ENCODE data around the gene NUFIP2.
"Not testable (repeated sequence)": the region's sequence is repeated elsewhere in the genome, so short reads cannot be mapped to it uniquely, and the experiment has no call there.

Gene NUFIP2

DNA sequence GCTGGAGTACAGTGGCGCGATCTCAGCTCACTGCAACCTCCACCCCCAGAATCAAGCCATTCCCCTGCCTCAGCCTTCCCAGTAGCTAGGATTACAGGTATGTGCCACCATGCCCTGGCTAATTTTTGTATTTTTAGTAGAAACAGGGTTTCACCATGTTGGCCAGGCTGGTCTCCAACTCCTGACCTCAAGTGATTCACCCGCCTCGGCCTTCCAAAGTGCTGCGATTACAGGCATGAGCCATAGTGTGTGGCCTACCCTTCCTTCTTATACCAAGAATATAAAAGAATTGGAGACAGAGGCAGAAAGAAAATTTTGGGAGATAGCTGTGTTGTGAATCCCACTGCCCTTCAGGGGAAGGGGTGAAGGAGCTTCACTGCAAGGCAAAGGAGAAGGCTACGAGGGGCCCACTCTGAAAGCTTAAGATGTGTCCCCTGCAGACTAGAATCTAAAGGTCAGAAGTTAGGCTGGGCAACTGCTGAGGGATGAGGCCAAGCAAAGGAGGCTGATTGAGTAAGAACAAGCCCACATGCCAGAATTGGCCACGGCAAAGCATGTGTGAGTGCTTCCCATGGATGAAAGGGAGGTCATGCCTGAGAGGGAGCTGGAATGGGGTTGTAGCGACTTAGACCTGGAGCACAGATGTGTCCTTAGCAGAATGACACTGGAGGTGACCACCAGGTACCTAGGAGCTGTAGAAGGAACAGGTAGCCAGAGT is 55.7 kb downstream of the NUFIP2 start:
- DNase-seq (ENCODE audit: low read depth) = no peak

DNA sequence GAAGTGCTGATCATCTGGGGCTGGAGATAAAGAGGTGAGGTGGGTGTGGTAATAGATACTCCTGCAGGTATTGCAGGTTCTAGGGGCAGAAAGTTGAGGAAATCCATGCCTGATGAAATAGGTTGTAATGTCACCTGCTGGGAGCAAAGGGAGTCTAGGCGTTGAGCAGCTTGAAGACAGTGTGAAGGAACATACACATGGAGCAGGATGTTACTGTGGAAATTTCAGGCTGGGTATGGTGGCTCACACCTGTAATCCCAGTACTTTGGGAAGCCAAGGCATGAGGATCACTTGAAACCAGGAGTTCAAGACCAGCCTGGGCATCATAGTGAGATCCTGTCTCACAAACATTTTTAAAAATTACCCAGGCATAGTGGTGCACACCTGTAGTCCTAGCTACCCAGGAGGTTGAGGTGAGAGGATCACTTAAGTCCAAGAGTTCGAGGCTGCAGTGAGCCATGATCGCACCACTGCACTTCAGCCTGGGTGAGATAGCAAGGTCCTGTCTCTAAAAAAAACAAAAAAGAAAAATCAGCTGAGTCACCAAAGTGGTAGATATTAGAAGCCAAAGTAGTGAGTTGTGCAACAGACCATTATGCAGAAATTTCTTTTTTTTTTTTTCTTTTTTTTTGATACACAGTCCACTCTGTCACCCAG is 56.3 kb downstream of the NUFIP2 start:
- DNase-seq (ENCODE audit: low read depth) = no peak

DNA sequence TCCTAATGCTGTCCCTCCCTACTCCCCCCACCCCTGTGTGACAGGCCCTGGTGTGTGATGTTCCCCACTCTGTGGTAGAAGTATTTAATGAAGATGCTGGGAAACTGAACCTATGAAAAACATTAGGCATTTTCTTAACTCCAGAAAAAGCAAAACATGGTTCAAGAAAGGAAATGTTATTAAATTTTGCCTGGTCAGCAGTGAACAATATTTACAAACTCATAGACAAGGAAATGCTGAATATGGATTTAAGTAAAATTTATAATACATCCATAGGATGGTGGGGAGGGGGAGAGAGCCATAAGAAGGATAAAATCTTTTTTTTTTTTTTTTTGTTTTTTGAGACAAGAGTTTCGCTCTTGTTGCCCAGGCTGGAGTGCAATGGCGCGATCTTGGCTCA is 58.0 kb downstream of the NUFIP2 start:
- no peak for DNase-seq (ENCODE audit: low read depth)

DNA sequence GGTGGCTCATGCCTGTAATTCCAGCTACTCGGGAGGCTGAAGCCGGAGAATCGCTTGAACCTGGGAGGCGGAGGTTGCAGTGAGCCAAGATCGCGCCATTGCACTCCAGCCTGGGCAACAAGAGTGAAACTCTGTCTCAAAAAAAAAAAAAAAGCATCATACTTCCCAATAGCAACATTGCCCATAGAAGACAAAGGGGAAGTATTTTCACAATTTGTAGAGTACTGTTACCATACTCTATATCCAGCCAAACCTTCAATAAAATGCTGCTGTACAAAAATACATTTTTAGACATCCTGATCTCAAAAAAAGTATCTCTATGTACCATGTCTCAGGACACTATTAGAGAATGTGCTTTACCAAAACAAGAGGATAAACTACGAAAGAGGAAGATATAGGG is 59.0 kb downstream of the NUFIP2 start:
- not testable (repeated sequence) for DNase-seq (ENCODE audit: low read depth)

DNA sequence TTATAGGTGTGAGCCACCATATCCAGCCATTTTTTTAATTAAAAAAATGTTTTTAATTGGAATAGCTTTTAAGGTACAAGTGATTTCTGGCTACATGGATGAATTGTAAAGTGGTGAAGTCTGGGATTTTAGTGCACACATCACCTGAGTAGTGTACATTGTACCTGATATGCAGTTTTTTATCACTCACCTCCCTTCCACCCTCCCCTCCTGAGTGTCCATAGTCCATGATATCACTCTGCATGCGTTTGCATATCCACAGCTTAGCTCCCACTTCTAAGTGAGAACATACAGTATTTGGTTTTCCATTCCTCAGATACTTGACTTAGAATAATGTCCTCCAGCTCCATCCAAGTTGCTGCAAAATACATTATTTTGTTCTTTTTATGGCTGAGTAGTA is 60.6 kb downstream of the NUFIP2 start:
- DNase-seq (ENCODE audit: low read depth) = no peak

DNA sequence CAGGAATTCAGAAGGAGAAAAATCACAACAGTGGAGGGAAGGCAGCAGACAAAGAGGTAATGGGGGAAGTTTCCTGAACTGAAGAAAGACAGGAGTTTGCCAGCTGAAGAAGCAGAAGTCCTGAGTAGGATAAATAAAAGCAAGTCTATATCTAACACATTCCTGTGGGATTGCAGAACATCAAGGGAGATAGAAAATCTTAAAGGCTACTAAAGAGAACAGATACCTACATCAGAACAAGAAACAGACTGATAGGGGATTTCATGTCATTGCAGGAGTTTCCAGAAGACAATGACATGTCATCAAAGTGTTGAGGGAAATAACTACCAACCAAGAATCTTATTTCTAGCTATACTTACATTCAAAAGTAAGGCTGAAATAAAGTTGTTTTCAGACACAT is 68.6 kb downstream of the NUFIP2 start:
- DNase-seq (ENCODE audit: low read depth) = no peak

DNA sequence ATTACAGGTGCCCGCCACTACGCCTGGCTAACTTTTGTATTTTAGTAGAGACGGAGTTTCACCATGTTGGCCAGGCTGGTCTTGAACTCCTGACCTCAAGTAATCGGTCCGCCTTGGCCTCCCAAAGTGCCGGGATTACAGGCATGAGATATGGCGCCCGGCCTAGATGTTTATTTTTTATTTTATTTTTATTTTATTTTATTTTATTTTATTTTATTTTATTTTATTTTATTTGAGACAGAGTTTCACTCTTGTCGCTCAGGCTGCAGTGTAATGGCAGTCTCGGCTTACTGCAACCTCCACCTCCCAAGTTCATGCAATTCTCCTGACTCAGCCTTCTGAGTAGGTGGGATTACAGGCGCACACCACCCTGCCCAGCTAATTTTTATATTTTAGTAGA is 72.6 kb downstream of the NUFIP2 start:
- not testable (repeated sequence) for DNase-seq (ENCODE audit: low read depth)

DNA sequence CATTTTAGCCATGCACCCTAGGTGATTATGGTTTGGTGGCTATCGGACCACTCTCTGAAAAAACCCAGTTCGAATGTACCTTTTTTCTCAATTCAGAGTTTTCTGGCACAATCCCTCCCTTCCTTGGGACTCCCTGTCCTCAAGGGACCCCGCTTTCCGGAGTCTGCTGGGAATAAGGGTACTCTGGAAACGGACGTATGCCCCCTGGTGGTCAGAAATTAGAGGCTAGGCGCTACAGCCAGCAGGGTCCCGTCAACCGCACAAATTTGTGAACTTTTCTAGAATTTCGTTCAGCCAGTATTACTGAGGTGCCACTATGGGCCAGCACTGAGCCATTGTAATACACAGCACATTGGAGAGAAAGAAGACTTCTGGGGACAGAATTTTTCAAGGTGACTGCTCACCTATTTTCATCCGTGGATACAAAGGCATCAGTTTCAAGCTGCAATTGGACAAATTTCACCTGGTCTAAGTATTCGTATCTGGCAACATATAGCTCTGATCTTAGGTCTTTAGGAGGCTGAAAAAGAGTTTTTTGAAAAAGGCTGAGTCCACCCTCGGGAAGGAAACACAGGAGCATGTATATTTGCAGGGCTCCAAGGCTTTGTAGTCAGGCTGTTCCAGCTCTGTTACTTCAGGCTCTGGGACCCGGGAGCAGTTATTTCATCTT is 74.4 kb downstream of the NUFIP2 start:
- DNase-seq (ENCODE audit: low read depth) = peak; percentile 60

DNA sequence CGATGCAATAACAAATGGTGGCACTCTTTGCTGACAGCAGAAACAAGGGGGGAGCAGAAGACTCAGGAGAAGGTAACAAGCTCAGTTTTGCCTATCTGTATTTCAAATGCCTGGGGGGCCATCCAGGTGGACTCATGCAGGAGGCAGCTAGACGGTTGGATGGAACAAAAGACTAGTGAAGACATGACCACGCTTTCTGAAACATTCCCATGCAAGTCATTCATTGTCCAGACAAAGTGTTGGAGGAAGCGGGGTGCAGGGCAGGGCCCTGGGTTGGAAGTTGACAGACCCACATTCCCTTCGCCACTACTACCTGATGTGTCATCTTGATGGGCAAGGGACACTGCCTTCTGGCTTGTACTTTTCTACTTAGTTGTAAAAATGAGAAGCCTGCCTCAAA is 77.1 kb downstream of the NUFIP2 start:
- no peak for DNase-seq (ENCODE audit: low read depth)

DNA sequence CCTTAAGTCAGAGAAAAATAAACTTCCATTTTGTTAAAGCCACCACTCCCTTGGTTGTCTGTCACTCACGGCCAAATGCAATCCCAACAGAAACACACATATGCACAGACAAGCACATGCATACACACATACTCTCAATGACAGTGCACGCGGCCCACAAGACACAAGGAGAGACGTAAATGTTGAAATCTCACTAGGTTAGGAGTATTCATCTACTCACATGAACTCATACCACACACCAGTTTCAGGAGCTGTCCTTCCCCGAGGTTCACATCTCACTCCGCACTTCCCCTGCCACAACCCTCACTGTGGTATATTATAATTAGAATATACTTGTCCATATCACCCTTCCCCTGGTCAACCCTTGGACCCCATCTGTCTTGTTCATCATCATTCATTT is 77.8 kb downstream of the NUFIP2 start:
- DNase-seq (ENCODE audit: low read depth) = no peak

DNA sequence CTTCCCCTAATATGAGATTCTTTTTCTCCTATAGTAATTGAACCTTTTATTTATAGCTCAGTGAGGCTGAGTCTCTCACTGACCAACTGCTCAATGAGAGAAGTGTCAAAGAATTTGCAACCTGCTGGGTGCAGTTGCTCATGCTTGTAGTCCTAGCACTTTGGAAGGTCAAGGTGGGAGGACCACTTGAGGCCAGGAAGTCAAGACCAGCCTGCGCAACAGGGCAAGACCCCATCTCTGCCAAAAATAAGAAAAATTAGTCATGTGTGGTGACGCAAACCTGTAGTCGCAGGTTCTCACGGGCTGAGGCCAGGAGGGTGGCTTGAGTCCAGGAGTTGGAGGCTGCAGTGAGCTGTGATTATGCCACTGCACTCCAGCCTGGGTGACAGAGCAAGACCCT is 78.2 kb downstream of the NUFIP2 start:
- DNase-seq (ENCODE audit: low read depth) = no peak

DNA sequence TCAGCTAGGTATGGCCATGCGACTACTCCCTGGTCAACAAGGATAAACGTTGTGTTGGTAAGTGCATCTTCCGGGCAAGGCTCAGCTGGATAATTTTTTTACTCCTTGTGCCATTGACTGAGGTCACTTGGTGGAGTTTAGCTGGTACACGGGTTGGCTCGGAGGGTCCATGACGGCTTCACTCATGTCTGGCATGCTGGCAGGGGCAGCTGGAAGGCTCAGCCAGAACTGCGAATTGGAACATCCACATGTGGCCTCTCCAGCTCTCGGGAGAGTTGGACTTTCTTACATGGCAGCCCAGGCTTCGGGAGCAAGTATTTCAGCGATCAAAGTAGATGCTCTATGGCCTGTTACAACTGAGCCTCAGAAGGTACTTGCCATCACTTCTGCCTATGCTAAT is 78.8 kb downstream of the NUFIP2 start:
- no peak for DNase-seq (ENCODE audit: low read depth)

DNA sequence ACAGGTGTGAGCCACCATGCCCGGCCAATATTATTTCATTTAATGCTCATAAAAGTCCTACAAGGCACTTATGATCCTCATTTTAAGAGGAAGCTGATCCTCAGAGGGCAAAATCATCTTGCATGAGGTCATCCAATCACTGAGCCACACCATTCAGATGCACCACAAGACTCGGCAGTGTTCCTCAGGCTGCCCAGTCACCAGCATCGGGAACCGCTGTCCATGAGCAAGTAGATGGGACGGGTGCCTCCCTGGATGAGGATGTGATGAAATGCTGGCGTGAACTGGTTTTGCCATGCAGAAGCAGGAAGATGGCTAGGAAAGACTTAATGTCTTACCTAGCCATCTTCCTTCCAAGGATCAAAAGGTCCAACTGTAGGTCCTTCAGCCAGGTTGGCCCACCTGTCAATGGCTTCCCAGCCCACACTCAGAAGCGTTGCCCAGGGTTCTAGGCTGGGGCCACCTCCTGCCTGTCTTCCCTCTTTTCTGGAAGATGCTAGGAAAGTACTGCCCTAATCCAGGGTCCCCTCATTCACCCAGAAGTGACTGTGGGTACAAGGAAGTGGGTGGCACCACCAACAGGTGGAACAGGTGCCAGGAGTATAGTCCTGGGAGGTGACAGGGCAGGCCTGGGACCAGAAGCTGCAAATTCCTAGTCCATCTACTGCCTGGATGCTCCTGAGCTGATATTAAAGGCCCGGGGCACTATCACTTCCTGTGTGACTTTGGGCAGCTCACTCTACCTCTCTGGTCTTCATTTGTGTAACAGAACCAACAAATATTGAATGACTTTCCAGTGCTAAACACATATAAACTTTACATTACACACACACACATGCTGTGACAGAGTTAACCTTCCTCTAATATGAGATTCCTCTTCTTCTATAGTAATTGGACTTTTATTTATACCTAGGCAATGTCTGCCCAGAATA is 79.5 kb downstream of the NUFIP2 start:
- DNase-seq (ENCODE audit: low read depth) = no peak

DNA sequence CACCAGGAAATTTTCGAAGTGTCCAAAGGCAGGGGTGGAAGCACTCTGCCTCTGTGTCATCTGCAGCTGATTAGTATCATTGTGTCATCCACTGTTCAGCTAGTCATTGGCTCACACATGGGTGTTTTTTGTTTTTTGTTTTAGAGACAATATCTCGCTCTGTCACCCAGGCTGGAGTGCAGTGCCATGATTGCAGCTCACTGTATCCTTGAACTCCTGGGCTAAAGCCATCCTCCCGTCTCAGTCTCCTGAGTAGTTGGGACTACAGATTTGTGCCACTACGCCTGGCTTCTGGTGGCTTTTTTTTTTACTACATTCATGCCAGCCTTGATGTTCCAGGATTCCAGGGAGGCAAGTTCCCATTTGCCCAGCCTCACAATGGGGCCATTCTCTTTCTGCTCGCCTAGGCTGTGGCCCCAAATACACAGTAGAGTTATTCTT is 81.2 kb downstream of the NUFIP2 start:
- DNase-seq (ENCODE audit: low read depth) = no peak

DNA sequence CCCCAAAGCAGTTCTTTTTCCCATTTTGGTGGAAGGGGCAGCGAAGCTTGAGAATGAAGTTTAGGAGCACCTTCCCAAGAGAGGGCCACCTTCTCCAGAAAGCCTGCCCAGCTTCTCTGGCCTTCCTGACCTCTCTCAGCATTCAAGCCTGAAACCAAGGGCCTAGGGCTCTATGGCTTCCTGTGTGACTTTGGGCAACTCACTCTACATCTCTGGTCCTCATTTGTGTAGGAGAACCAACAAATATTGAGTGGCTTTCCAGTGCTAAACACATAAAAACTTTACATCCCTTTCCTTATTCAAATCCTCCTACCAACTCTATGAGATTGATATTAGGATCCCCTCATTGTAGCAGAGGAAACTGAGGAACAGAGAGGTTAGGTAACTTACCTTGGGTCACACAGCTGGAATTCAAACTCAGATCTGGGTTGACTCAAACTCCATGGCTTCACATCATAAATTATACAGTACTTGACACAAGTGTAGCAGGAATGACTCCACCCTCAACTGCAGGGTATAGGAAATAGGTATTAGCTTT is 81.8 kb downstream of the NUFIP2 start:
- no peak for DNase-seq (ENCODE audit: low read depth)

DNA sequence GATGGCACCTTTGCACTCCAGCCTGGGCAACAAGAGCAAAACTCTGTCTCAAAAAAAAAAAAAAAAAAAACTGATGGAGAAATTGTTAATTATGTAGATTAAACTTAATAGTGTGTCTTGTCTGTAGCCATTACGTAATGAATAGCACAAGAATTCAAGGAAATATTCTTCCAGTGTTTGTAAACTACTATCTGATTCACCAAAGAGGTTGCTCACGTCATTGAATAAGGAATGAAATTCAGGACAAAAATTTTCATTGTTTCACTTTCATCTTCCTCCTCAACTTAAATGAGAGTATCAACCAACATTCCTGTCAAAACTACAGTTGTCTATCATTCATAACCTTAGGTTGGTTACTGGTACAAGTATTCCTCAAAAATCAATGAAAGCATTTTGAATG is 83.1 kb downstream of the NUFIP2 start:
- DNase-seq (ENCODE audit: low read depth) = no peak

DNA sequence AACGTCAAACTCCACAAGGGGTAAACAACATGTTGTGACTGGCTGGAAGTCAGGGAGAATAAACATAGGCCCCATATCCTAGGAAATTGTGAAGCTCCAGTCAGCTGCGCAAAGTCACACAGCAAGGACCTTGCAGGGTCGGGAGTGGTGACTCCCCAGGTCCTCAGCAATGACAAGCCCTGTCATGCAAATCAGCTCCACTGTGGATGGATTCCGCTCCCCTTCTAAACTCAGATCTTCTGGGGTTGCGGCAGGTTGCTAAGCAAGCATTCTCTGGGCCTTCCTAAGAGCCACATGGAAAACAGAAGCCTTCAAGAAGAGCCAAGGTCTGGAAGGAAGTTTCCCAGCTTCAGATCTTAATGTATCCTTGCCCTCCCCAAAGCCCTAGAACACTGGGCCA is 84.9 kb downstream of the NUFIP2 start:
- DNase-seq (ENCODE audit: low read depth) = no peak

DNA sequence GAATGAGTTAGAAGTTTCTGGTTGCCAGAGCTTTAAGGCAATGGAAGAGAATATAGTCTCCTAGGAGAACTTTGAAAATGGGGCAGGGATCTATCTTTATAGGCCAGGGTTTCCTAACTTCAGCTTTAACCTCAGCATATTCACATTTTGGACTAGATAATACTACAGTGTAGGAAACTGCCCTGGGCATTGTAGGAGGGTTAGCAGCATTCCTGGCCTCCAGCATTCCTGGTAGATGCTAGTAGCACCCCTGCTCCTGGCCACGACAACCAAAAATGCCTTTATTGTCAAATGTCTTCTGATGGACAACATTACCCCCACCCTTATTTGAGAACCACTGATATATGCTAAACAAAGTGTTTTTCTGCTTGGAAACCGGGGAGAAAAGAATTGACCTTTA is 86.0 kb downstream of the NUFIP2 start:
- DNase-seq (ENCODE audit: low read depth) = no peak
